ENCODE data around the gene CETP. TPM values are rescaled to one million over a fixed set of nuclear protein-coding genes. Genes with fewer than 3 reads are reported as not detected.

Gene CETP
- total and polyA plus RNA-seq, 9 of the 15 experiments (the other 6 are each of a cell fraction or from before 2014, with no cell fraction given) = 0.07 to 0.11 TPM; not detected in 7

- 0 out of 2 replicates have a peak, but pooled peaks have one; percentile 23 for TF ChIP-seq ZBTB40 (IDR thresholded peaks at IDR 0.05)
- no peak for TF ChIP-seq ZBTB40 (CRISPR knock-in tag; IDR thresholded peaks at IDR 0.05)
- TF ChIP-seq BCL6 (CRISPR knock-in tag; IDR thresholded peaks at IDR 0.05) = no peak
- no peak for TF ChIP-seq NEUROD1 (IDR thresholded peaks at IDR 0.05; ENCODE audit: borderline replicate concordance, low read depth, low read length, partially characterized antibody)
- TF ChIP-seq DPF2 (IDR thresholded peaks at IDR 0.05) = no peak
- TF ChIP-seq FOS (IDR thresholded peaks at IDR 0.05; ENCODE audit: extremely low read depth, insufficient read length) = no peak
- no peak for TF ChIP-seq ETV6 (IDR thresholded peaks at IDR 0.05; ENCODE audit: borderline replicate concordance in 1 of 2, low read depth in 2 of 2, low read length in 1 of 2)
- TF ChIP-seq ETV6 (CRISPR knock-in tag; IDR thresholded peaks at IDR 0.05; ENCODE audit: borderline replicate concordance) = 0 out of 2 replicates have a peak, but pooled peaks have one; percentile 49
- peak; percentile 82 for TF ChIP-seq CEBPG (CRISPR knock-in tag; IDR thresholded peaks at IDR 0.05)
- peak; percentile 80 to 89 for TF ChIP-seq CEBPG (tag; conservative IDR thresholded peaks at IDR 0.05 in 1 of 2, IDR thresholded peaks at IDR 0.05 in 1 of 2)
- TF ChIP-seq TFAP4 (CRISPR knock-in tag; IDR thresholded peaks at IDR 0.05; ENCODE audit: borderline replicate concordance) = peak; percentile 45; the same call in 1 of the 2 replicates
- no peak for TF ChIP-seq BACH1 (tag; IDR thresholded peaks at IDR 0.05)
- TF ChIP-seq E2F6 (IDR thresholded peaks at IDR 0.05; ENCODE audit: borderline replicate concordance in 1 of 2, extremely low read depth in 1 of 2, insufficient read depth in 1 of 2, insufficient read length in 1 of 2, low read depth in 1 of 2, low read length in 1 of 2, poor library complexity in 1 of 2, severe bottlenecking in 1 of 2) = no peak
- TF ChIP-seq RBFOX2 (IDR thresholded peaks at IDR 0.05; ENCODE audit: low read depth, low read length) = peak; percentile 17
- TF ChIP-seq OTX1 (CRISPR knock-in tag; IDR thresholded peaks at IDR 0.05) = no peak
Observed at GRCh38 chr16:56932721-56933619, 28.8 kb upstream of the CETP start (continued).

Measured in K562 (cell line).